ENCODE data around the gene CCDC47. TPM values are rescaled to one million over a fixed set of nuclear protein-coding genes. Genes with fewer than 3 reads are reported as not detected.

Gene CCDC47
- total RNA-seq, 1 experiment from 2014 or later: 79.4 TPM

DNA sequence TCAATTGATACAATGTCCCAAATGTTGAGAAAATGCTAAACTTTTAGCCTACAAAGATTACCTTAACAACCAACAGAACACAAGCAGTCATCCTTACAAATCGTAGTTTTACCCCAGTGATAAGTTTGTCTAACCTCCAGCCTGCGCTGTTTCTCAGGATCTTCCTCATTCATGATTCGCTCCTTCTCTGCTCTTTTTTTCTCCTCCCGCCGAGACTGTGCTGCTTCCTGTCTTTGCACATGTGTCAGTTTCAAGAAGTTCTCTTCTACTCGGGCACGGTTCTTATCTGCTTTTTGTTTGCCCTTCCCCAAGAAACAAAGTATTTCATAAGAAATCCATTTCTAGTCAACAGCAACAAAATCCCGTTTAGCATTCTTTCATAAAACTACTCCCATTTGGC, 21.6 kb downstream of the CCDC47 start:
- Histone ChIP-seq H3T11ph (ENCODE audit: low read length) (no peak overlapping the region), H3K4ac (ENCODE audit: low read depth, low read length) (no peak overlapping the region), H2BK20ac (ENCODE audit: low read depth, low read length, poor library complexity, severe bottlenecking) (no peak overlapping the region), H2BK15ac (ENCODE audit: low read depth, low read length) (no peak overlapping the region), H3K79me1 (ENCODE audit: insufficient read depth, low read depth, low read length, poor library complexity, severe bottlenecking) (no peaks in the 10 kb centered on the region), H2AFZ (ENCODE audit: low read length) (no peak overlapping the region), H2AK5ac (ENCODE audit: insufficient read length, low read length) (no peak overlapping the region), H3K23me2 (ENCODE audit: insufficient read length, low read depth, low read length, poor library complexity, severe bottlenecking) (no peaks in the 10 kb centered on the region), H2BK12ac (ENCODE audit: insufficient read length, low read depth, low read length) (no peak overlapping the region), H3K23ac (ENCODE audit: insufficient read length, low read depth, low read length) (no peak overlapping the region), H4K91ac (ENCODE audit: insufficient read length, low read depth, low read length) (no peak overlapping the region), H2BK5ac (ENCODE audit: insufficient read length, low read length) (no peak overlapping the region), H3K79me2 (ENCODE audit: insufficient read depth, low read length) (no peaks in the 10 kb centered on the region), H4K8ac (replicated peaks; ENCODE audit: insufficient read length, low read depth, low read length) (no peak overlapping the region), H3K56ac (ENCODE audit: insufficient read length, low read depth, low read length) (no peak overlapping the region), H3K9me3 (ENCODE audit: control insufficient read depth, low read depth, low read length) (no peaks in the 10 kb centered on the region), H2BK120ac (ENCODE audit: low read depth, low read length, poor library complexity, severe bottlenecking) (no peak overlapping the region), H4K20me1 (ENCODE audit: control insufficient read depth, insufficient read depth, insufficient read length) (no peaks in the 10 kb centered on the region), H3K4me2 (ENCODE audit: insufficient read depth, insufficient read length, low read length) (no peak overlapping the region), H3K14ac (ENCODE audit: insufficient read depth, low read length) (no peak overlapping the region), H3K18ac (ENCODE audit: insufficient read length, low read depth, low read length) (no peak overlapping the region), H3K4me1 (ENCODE audit: insufficient read depth, low read length) (no peaks in the 10 kb centered on the region), H3K9ac (ENCODE audit: extremely low read depth, insufficient read length, low read length) (no peak overlapping the region), H3K27ac (ENCODE audit: insufficient read length, low read depth, low read length) (no peak overlapping the region), H3K27me3 (ENCODE audit: insufficient read depth, low read length) (no peaks in the 10 kb centered on the region), H4K5ac (ENCODE audit: insufficient read length, low read depth, low read length) (no peak overlapping the region)
- no peak overlapping the region for H3K4me3 Mint-ChIP-seq
- no peak for DNase-seq
- H3K9me3 Mint-ChIP-seq: no peaks in the 10 kb centered on the region
- peaks cover 22 to 86% (median 67%) of the 10 kb centered on the region in 3 experiments; a peak in 6 of 7 replicates for H3K36me3 Mint-ChIP-seq (ENCODE audit: insufficient read depth in 1 of 3, low read depth in 3 of 3)
- peak overlapping the region in 2 of 3 experiments; percentile 69 to 70; a peak in 3 of 7 replicates for H3K27ac Mint-ChIP-seq
- no peaks in the 10 kb centered on the region for H3K27me3 Mint-ChIP-seq (ENCODE audit: low read depth)
- TF ChIP-seq, protein P1, sequence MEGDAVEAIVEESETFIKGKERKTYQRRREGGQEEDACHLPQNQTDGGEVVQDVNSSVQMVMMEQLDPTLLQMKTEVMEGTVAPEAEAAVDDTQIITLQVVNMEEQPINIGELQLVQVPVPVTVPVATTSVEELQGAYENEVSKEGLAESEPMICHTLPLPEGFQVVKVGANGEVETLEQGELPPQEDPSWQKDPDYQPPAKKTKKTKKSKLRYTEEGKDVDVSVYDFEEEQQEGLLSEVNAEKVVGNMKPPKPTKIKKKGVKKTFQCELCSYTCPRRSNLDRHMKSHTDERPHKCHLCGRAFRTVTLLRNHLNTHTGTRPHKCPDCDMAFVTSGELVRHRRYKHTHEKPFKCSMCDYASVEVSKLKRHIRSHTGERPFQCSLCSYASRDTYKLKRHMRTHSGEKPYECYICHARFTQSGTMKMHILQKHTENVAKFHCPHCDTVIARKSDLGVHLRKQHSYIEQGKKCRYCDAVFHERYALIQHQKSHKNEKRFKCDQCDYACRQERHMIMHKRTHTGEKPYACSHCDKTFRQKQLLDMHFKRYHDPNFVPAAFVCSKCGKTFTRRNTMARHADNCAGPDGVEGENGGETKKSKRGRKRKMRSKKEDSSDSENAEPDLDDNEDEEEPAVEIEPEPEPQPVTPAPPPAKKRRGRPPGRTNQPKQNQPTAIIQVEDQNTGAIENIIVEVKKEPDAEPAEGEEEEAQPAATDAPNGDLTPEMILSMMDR (conservative IDR thresholded peaks at IDR 0.05): no peak
- no peaks in the 10 kb centered on the region for H3K4me1 Mint-ChIP-seq
- WGBS (ENCODE audit: extremely low coverage, insufficient read length, low lambda C conversion rate): no CpG with 5 or more reads among the region's 8 CpGs
